Activated T-cell treated with anti-CD3 and anti-CD28 coated beads for 1 hour (primary cell): ENCODE data around the gene PTH2.
"Not testable (repeated sequence)": the region's sequence is repeated elsewhere in the genome, so short reads cannot be mapped to it uniquely, and the experiment has no call there.

Experiments
- DNase-seq: peaks from one replicate; pipeline ENCODE4 v3.0.0-alpha.2; 2020; ENCODE audit warnings: low read depth

The PTH2 gene, protein sequence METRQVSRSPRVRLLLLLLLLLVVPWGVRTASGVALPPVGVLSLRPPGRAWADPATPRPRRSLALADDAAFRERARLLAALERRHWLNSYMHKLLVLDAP

DNA sequence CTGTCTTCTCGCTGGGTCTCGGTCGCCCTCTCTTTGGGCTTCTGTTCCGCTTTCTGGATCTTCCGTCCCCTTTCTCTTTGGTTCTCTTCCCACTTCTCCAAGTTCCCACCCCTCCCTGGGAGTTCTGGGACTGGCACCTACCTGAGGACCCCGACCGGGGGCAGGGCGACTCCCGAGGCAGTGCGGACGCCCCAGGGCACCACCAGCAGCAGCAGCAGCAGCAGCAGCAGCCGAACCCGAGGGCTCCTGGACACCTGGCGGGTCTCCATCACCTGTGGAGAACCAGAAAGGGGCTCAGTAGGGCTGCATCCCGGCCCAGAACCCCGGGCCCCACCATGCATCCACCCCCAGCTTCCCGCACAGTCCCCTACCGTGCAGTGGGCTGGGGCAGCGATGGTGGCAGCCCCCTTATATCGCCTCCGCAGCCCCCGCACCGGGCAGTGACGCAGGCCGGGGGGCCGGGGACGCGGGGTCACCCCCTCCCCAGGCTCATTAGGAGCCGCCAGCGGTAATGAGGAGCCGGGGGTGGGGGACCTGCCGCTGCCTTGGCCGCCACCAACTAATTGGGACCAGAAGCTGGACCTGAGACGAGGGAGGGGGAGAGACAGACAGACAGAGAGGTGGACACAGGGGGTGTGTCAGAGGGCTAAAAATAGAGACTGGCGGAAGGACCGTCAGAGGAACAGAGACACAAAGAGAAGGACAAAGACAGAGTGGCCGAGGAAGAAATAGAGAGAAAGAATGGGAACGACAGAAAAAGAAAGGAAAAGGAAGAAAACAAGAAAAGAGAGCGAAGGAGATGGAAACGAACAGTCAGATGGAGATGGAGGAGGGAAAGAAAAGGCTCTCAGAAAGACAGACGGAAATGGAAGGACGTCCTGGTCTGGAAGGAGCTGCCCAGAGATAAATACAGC is at the start of gene PTH2:
Gene PTH2 (minus strand): TSS at position 371 of the 914 bp plus-strand sequence. CDS start 102 bp downstream, at position 269.
- DNase-seq: no peak

- DNase-seq: no peak
These were observed 49.7 kb upstream of the PTH2 start for GRCh38 chr19:49472936-49473335.

GRCh38 chr19:49470615-49470978 is 47.4 kb upstream of the PTH2 start:
- DNase-seq: no peak

- peak; percentile 59 for DNase-seq
These were observed 46.8 kb upstream of the PTH2 start for GRCh38 chr19:49469828-49470614.

GRCh38 chr19:49468746-49469447 is 45.7 kb upstream of the PTH2 start:
- peak; percentile 71 for DNase-seq

DNA sequence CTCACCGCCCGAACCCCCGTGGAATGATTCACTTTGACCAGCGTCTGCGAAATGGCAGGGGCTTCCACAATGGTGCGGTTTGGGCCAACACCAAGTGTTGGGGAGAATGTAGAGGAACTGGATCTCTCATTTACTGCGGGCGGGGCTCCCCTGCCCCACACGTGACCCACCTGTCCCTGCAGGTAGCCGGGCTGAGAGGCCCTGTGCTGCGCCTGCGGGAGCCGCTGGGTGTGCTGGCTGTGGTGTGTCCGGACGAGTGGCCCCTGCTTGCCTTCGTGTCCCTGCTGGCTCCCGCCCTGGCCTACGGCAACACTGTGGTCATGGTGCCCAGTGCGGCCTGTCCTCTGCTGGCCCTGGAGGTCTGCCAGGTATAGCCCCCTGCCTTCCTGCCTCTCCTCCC is 45.0 kb upstream of the PTH2 start:
- no peak for DNase-seq

- DNase-seq: no peak
These were observed 42.1 kb upstream of the PTH2 start for GRCh38 chr19:49465371-49465770.

GRCh38 chr19:49463960-49464740 is 40.9 kb upstream of the PTH2 start:
- DNase-seq: no peak

DNA sequence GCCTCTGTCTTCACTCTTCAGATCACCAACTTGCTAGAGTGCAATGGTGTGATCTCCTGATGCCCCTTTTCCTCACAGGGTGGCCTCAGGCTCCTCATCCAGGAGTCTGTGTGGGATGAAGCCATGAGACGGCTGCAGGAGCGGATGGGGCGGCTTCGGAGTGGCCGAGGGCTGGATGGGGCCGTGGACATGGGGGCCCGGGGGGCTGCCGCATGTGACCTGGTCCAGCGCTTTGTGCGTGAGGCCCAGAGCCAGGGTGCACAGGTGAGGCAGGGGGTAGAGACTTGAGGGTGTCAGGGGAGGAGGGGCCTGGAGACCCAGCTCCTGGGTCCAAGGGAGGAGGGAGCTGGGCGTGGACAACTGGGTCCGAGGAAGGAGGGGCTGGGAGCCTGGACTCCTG is 39.3 kb upstream of the PTH2 start:
- DNase-seq: no peak

GRCh38 chr19:49461656-49462055 is 38.4 kb upstream of the PTH2 start:
- no peak for DNase-seq

GRCh38 chr19:49461130-49461529 is 37.9 kb upstream of the PTH2 start:
- not testable (repeated sequence) for DNase-seq

- no peak for DNase-seq
These were observed 36.1 kb upstream of the PTH2 start for GRCh38 chr19:49459388-49459787.

GRCh38 chr19:49458567-49458903 is 35.3 kb upstream of the PTH2 start:
- no peak for DNase-seq

GRCh38 chr19:49456326-49456725 is 33.1 kb upstream of the PTH2 start:
- DNase-seq: no peak

GRCh38 chr19:49455773-49456172 is 32.5 kb upstream of the PTH2 start:
- DNase-seq: no peak

GRCh38 chr19:49453757-49454240 is 30.6 kb upstream of the PTH2 start:
- no peak for DNase-seq

- peak; percentile 96 for DNase-seq
These were observed 29.9 kb upstream of the PTH2 start, which contains the start of gene ALDH16A1 for GRCh38 chr19:49453013-49453756. ALDH16A1 (plus strand) TSS chr19:49453225; CDS start chr19:49453332, 107 bp downstream.

GRCh38 chr19:49451430-49452181 is 28.4 kb upstream of the PTH2 start, which contains the start of gene PIH1D1:
PIH1D1 (minus strand) TSS chr19:49451814; CDS start chr19:49451574, 240 bp downstream.
- DNase-seq: peak; percentile 90

GRCh38 chr19:49450405-49450804 is 27.2 kb upstream of the PTH2 start:
- DNase-seq: no peak

GRCh38 chr19:49448432-49448786 is 25.2 kb upstream of the PTH2 start:
- DNase-seq: no peak
